GM12864 (cell line): ENCODE measurements around the gene KLK6.

Experiments used
- DNase-seq: peaks from one replicate; pipeline ENCODE4 v3.0.0-alpha.2; 2011; ENCODE audit warnings: low read depth
- H3K4me3 ChIP-seq: 2 replicates; pipeline ENCODE4 v1.5.1; 2011; ENCODE audit warnings: mild to moderate bottlenecking, low read depth, low read length, control low read depth
- CTCF ChIP-seq: IDR thresholded peaks from 2 replicates; pipeline ENCODE4 v1.5.1; 2011; ENCODE audit warnings: low read depth, mild to moderate bottlenecking, moderate library complexity, low read length, control low read depth, inconsistent platforms; ENCODE audit errors: missing control alignments

KLK6 gene

GRCh38 chr19:51010066-51010795 is 40.8 kb upstream of the KLK6 start:
- H3K4me3 ChIP-seq = no peak overlapping the region
- no peak for TF ChIP-seq CTCF
- no peak for DNase-seq

GRCh38 chr19:51009061-51009891 is 39.9 kb upstream of the KLK6 start:
- H3K4me3 ChIP-seq = no peak overlapping the region
- TF ChIP-seq CTCF = no peak
- no peak for DNase-seq

GRCh38 chr19:51007488-51007887 is 38.1 kb upstream of the KLK6 start:
- DNase-seq = no peak
- no peak overlapping the region for H3K4me3 ChIP-seq
- no peak for TF ChIP-seq CTCF

- H3K4me3 ChIP-seq = no peak overlapping the region
- DNase-seq = no peak
- no peak for TF ChIP-seq CTCF
Observed at GRCh38 chr19:51006406-51006805, 37.0 kb upstream of the KLK6 start.

GRCh38 chr19:51005248-51005647 is 35.9 kb upstream of the KLK6 start:
- H3K4me3 ChIP-seq = no peak overlapping the region
- DNase-seq = no peak
- no peak for TF ChIP-seq CTCF

- no peak for TF ChIP-seq CTCF
- no peak for DNase-seq
- no peak overlapping the region for H3K4me3 ChIP-seq
Observed at GRCh38 chr19:51003316-51003715, 33.9 kb upstream of the KLK6 start.
